KMS-11 (cell line): ENCODE measurements around the gene AARS2.

Experiments
- H2AFZ ChIP-seq: fragments of 200-600 bp; sonication (generic); 2 replicates; pipeline ENCODE4 v1.6.1; 2016; ENCODE audit warnings: antibody characterized with exemption, mixed run types, low read depth
- H3K27ac ChIP-seq: fragments of 200-600 bp; sonication (generic); 2 replicates; pipeline ENCODE4 v1.6.1; 2016; ENCODE audit warnings: mild to moderate bottlenecking, mixed run types
- H3K27me3 ChIP-seq: fragments of 200-600 bp; sonication (generic); 2 replicates; pipeline ENCODE4 v1.6.1; 2017; ENCODE audit warnings: mild to moderate bottlenecking, low read depth, mixed run types, moderate library complexity; ENCODE audit not compliant: insufficient read depth
- H3K36me3 ChIP-seq: fragments of 200-600 bp; sonication (generic); 2 replicates; pipeline ENCODE4 v1.6.1; 2017; ENCODE audit warnings: mild to moderate bottlenecking, mixed run types; ENCODE audit not compliant: insufficient read depth
- H3K4me1 ChIP-seq: fragments of 200-600 bp; sonication (generic); 2 replicates; pipeline ENCODE4 v1.6.1; 2016; ENCODE audit warnings: mild to moderate bottlenecking, low read depth, mixed run types; ENCODE audit not compliant: poor library complexity, severe bottlenecking
- H3K4me2 ChIP-seq: fragments of 200-600 bp; sonication (generic); 2 replicates; pipeline ENCODE4 v1.7.0; 2016; ENCODE audit warnings: mild to moderate bottlenecking, mixed run types
- H3K4me3 ChIP-seq: fragments of 200-600 bp; sonication (generic); IDR thresholded peaks from 2 replicates; pipeline ENCODE4 v1.6.1; 2017; ENCODE audit warnings: low read depth, low read length, mixed read lengths; ENCODE audit not compliant: insufficient read depth
- H3K79me2 ChIP-seq: fragments of 200-600 bp; sonication (generic); 2 replicates; pipeline ENCODE4 v1.6.1; 2016; ENCODE audit warnings: low read depth, mixed run types; ENCODE audit not compliant: insufficient read depth
- H3K9ac ChIP-seq: fragments of 200-600 bp; sonication (generic); 2 replicates; pipeline ENCODE4 v1.6.1; 2016; ENCODE audit warnings: mild to moderate bottlenecking, mixed run types
- H4K20me1 ChIP-seq: fragments of 200-600 bp; sonication (generic); 2 replicates; pipeline ENCODE4 v1.6.1; 2016; ENCODE audit warnings: mild to moderate bottlenecking, mixed run types; ENCODE audit not compliant: insufficient read depth
- TF ChIP-seq, protein P1 (sequence below): fragments of 200-600 bp; sonication (generic); conservative IDR thresholded peaks from 2 replicates; pipeline ENCODE4 v1.6.1; 2017; ENCODE audit warnings: low read depth, mild to moderate bottlenecking, antibody characterized with exemption, low read length, moderate library complexity, mixed read lengths

The AARS2 gene

DNA sequence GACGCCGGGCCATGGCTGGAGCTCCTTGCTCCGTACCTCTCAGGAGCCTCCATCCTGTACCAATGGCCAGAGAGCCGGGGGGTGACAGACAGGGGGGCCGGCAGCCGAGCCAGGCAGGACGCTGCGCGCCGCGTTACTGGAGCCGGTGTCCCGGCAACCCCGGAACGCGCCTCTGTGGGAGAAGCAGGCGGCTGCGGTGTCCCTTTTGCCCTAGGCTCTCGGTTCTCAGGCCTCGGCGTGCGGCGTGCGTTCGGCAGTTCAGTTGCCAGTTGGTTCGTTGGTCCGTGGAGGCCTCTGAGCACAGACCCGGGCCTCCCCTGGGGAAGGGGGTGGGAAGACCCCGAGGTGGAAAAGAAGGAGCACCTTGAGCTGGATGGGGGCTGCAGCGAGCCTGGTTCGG lies 29.3 kb upstream of the AARS2 start, which contains the start of gene SPATS1:
SPATS1 (plus strand) TSS at position 162 of the 400 bp plus-strand sequence. CDS start 446 bp downstream, outside the sequence.
- Histone ChIP-seq H3K4me1 (peaks cover 5% of the 10 kb centered on the region), H3K27me3 (no peaks in the 10 kb centered on the region), H2AFZ (no peak within 1 kb of the TSS; the same call in 1 of the 2 replicates), H3K36me3 (no peaks in the 10 kb centered on the region), H3K79me2 (no peaks in the 10 kb centered on the region), H3K9ac (no peak within 1 kb of the TSS), H4K20me1 (no peaks in the 10 kb centered on the region), H3K4me2 (no peak within 1 kb of the TSS), H3K4me3 (no peak within 1 kb of the TSS), H3K27ac (no peak within 1 kb of the TSS)
- TF ChIP-seq, protein P1, sequence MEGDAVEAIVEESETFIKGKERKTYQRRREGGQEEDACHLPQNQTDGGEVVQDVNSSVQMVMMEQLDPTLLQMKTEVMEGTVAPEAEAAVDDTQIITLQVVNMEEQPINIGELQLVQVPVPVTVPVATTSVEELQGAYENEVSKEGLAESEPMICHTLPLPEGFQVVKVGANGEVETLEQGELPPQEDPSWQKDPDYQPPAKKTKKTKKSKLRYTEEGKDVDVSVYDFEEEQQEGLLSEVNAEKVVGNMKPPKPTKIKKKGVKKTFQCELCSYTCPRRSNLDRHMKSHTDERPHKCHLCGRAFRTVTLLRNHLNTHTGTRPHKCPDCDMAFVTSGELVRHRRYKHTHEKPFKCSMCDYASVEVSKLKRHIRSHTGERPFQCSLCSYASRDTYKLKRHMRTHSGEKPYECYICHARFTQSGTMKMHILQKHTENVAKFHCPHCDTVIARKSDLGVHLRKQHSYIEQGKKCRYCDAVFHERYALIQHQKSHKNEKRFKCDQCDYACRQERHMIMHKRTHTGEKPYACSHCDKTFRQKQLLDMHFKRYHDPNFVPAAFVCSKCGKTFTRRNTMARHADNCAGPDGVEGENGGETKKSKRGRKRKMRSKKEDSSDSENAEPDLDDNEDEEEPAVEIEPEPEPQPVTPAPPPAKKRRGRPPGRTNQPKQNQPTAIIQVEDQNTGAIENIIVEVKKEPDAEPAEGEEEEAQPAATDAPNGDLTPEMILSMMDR, result no peak

GRCh38 chr6:44342052-44342451 lies 28.9 kb upstream of the AARS2 start:
- H3K27me3 ChIP-seq, result no peaks in the 10 kb centered on the region
- H3K9ac ChIP-seq, result no peak overlapping the region
- H3K4me2 ChIP-seq, result no peak overlapping the region
- no peaks in the 10 kb centered on the region for H4K20me1 ChIP-seq
- TF ChIP-seq, protein P1, result no peak
- no peak overlapping the region for H3K27ac ChIP-seq
- no peaks in the 10 kb centered on the region for H3K79me2 ChIP-seq
- H2AFZ ChIP-seq, result no peak overlapping the region
- H3K36me3 ChIP-seq, result no peaks in the 10 kb centered on the region
- H3K4me3 ChIP-seq, result no peak overlapping the region
- peaks cover 5% of the 10 kb centered on the region for H3K4me1 ChIP-seq

DNA sequence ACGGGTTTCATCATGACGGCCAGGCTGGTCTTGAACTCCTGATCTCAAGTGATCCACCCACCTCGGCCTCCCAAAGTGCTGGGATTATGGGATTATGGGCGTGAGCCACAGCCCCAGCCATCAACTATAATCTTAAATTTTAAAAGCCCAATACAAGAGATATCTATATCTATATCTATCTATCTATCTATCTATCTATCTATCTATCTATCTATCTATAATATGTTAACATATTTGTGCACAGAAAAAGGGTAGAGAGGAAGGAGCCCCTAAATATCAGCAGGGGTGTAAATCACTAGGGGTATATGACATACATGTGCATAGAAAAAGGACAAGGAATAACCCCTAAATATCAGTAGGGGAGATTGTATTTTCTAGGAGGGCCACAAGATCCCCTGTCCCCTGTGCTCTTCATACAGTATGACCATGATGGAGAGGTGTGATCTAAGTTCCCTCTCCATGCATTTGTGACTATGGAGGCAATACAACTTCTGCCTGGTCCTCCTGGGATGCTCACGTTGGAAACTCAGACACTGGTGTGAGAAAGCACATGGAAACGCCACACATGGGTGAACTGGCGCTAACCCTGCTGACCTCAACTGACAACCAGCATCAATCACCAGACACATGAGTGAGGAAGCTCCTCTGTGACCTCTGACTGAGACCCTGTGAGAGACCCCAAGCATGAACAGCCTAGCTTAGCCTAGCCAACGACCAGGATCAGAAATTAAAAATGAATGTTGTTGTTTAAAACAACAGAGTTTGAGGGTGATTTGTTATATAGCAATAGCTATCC lies 28.1 kb upstream of the AARS2 start:
- no peak overlapping the region for H3K9ac ChIP-seq
- H4K20me1 ChIP-seq, result no peaks in the 10 kb centered on the region
- H3K4me1 ChIP-seq, result peaks cover 5% of the 10 kb centered on the region
- no peaks in the 10 kb centered on the region for H3K27me3 ChIP-seq
- no peak overlapping the region for H3K27ac ChIP-seq
- no peaks in the 10 kb centered on the region for H3K79me2 ChIP-seq
- no peak overlapping the region for H3K4me2 ChIP-seq
- no peak overlapping the region for H2AFZ ChIP-seq
- H3K4me3 ChIP-seq, result no peak overlapping the region
- TF ChIP-seq, protein P1, result no peak
- H3K36me3 ChIP-seq, result no peaks in the 10 kb centered on the region

- H3K4me3 ChIP-seq, result no peak overlapping the region
- H3K79me2 ChIP-seq, result no peaks in the 10 kb centered on the region
- no peaks in the 10 kb centered on the region for H4K20me1 ChIP-seq
- H3K4me1 ChIP-seq, result peaks cover 12% of the 10 kb centered on the region
- no peak overlapping the region for H3K9ac ChIP-seq
- H2AFZ ChIP-seq, result no peak overlapping the region
- no peak overlapping the region for H3K4me2 ChIP-seq
- H3K36me3 ChIP-seq, result no peaks in the 10 kb centered on the region
- no peak overlapping the region for H3K27ac ChIP-seq
- TF ChIP-seq, protein P1, result no peak
- no peaks in the 10 kb centered on the region for H3K27me3 ChIP-seq
Measured at GRCh38 chr6:44339763-44340625, 26.8 kb upstream of the AARS2 start.
